H9 (cell line): Measurements from ENCODE around the gene GRIN2A. TPM values are rescaled to one million over a fixed set of nuclear protein-coding genes. Genes with fewer than 3 reads are reported as not detected.

ENCODE experiments used
- DNase-seq: peaks from one replicate; pipeline ENCODE4 v3.0.0-alpha.2; 2017
- H2AFZ ChIP-seq: one replicate; pipeline ENCODE4 v1.6.1; 2013; ENCODE audit warnings: mild to moderate bottlenecking, low read length, control low read depth, moderate library complexity
- H2AK5ac ChIP-seq: 2 replicates; pipeline ENCODE4 v1.6.1; 2013; ENCODE audit warnings: low read length, control low read depth, mixed read lengths; ENCODE audit not compliant: insufficient read length
- H2BK120ac ChIP-seq: one replicate; pipeline ENCODE4 v1.6.1; 2013; ENCODE audit warnings: low read depth, mild to moderate bottlenecking, low read length, control low read depth, inconsistent platforms; ENCODE audit not compliant: poor library complexity, severe bottlenecking
- H2BK12ac ChIP-seq: 2 replicates; pipeline ENCODE4 v1.6.1; 2013; ENCODE audit warnings: low read length, control low read depth, mixed read lengths, low read depth; ENCODE audit not compliant: insufficient read length
- H2BK15ac ChIP-seq: 2 replicates; pipeline ENCODE4 v1.6.1; 2013; ENCODE audit warnings: low read depth, low read length, control low read depth
- H2BK20ac ChIP-seq: one replicate; pipeline ENCODE4 v1.6.1; 2013; ENCODE audit warnings: low read depth, mild to moderate bottlenecking, low read length, control low read depth, inconsistent platforms; ENCODE audit not compliant: poor library complexity, severe bottlenecking
- H2BK5ac ChIP-seq: 2 replicates; pipeline ENCODE4 v1.6.1; 2013; ENCODE audit warnings: low read length, control low read depth, mixed read lengths; ENCODE audit not compliant: insufficient read length
- H3K14ac ChIP-seq: 2 replicates; pipeline ENCODE4 v1.6.1; 2013; ENCODE audit warnings: low read length, control low read depth; ENCODE audit not compliant: insufficient read depth
- H3K18ac ChIP-seq: 2 replicates; pipeline ENCODE4 v1.6.1; 2013; ENCODE audit warnings: low read depth, mild to moderate bottlenecking, mixed read lengths, low read length, control low read depth; ENCODE audit not compliant: insufficient read length
- H3K23ac ChIP-seq: 2 replicates; pipeline ENCODE4 v1.6.1; 2013; ENCODE audit warnings: low read length, control low read depth, mixed read lengths, low read depth; ENCODE audit not compliant: insufficient read length
- H3K23me2 ChIP-seq: 2 replicates; pipeline ENCODE4 v1.6.1; 2013; ENCODE audit warnings: low read depth, mild to moderate bottlenecking, mixed read lengths, low read length, control low read depth; ENCODE audit not compliant: insufficient read length, poor library complexity, severe bottlenecking
- H3K27ac ChIP-seq: 2 replicates; pipeline ENCODE4 v1.5.1; 2013; ENCODE audit warnings: low read length, control low read depth, mixed read lengths, low read depth; ENCODE audit not compliant: insufficient read length
- H3K27me3 ChIP-seq: 2 replicates; pipeline ENCODE4 v1.6.1; 2013; ENCODE audit warnings: low read length, control low read depth, inconsistent platforms; ENCODE audit not compliant: insufficient read depth
- H3K4ac ChIP-seq: 2 replicates; pipeline ENCODE4 v1.6.1; 2013; ENCODE audit warnings: low read depth, mild to moderate bottlenecking, control low read depth, inconsistent platforms, low read length, moderate library complexity
- H3K4me1 ChIP-seq: 2 replicates; pipeline ENCODE4 v1.6.1; 2013; ENCODE audit warnings: low read length, control low read depth, inconsistent platforms; ENCODE audit not compliant: insufficient read depth
- H3K4me2 ChIP-seq: 2 replicates; pipeline ENCODE4 v1.6.1; 2013; ENCODE audit warnings: low read length, control low read depth, mixed read lengths; ENCODE audit not compliant: insufficient read length, insufficient read depth
- H3K56ac ChIP-seq: 2 replicates; pipeline ENCODE4 v1.6.1; 2013; ENCODE audit warnings: low read depth, mild to moderate bottlenecking, mixed read lengths, low read length, control low read depth; ENCODE audit not compliant: insufficient read length
- H3K79me1 ChIP-seq: 2 replicates; pipeline ENCODE4 v1.6.1; 2013; ENCODE audit warnings: low read depth, mild to moderate bottlenecking, moderate library complexity, low read length, control low read depth, inconsistent platforms; ENCODE audit not compliant: insufficient read depth, poor library complexity, severe bottlenecking
- H3K79me2 ChIP-seq: 2 replicates; pipeline ENCODE4 v1.6.1; 2013; ENCODE audit warnings: low read length, control low read depth, inconsistent platforms; ENCODE audit not compliant: insufficient read depth
- H3K9ac ChIP-seq: 2 replicates; pipeline ENCODE4 v1.6.1; 2013; ENCODE audit warnings: low read length, control low read depth, mixed read lengths; ENCODE audit not compliant: insufficient read length; ENCODE audit errors: extremely low read depth
- H3K9me3 ChIP-seq: one replicate; pipeline ENCODE4 v1.6.1; 2013; ENCODE audit warnings: low read depth, low read length, inconsistent platforms; ENCODE audit not compliant: control insufficient read depth
- H3T11ph ChIP-seq: one replicate; pipeline ENCODE4 v1.6.1; 2013; ENCODE audit warnings: mild to moderate bottlenecking, low read length, control low read depth, inconsistent platforms
- H4K20me1 ChIP-seq: one replicate; pipeline ENCODE4 v1.6.1; 2013; ENCODE audit not compliant: control insufficient read depth, insufficient read length, insufficient read depth
- H4K5ac ChIP-seq: 2 replicates; pipeline ENCODE4 v1.6.1; 2013; ENCODE audit warnings: low read depth, mild to moderate bottlenecking, mixed read lengths, low read length, control low read depth; ENCODE audit not compliant: insufficient read length
- H4K8ac ChIP-seq: replicated peaks from 2 replicates; pipeline ENCODE4 v1.6.1; 2013; ENCODE audit warnings: low read length, control low read depth, mixed read lengths, low read depth; ENCODE audit not compliant: insufficient read length
- H4K91ac ChIP-seq: 2 replicates; pipeline ENCODE4 v1.6.1; 2013; ENCODE audit warnings: low read depth, mild to moderate bottlenecking, moderate library complexity, mixed read lengths, low read length, control low read depth; ENCODE audit not compliant: insufficient read length
- H3K27ac Mint-ChIP-seq, 3 experiments: 2 replicates in 2 of 3; 3 replicates in 1 of 3; pipeline ENCODE4 v1.8.0; 2020 to 2021; ENCODE audit warnings: mixed read lengths in 3 of 3, mild to moderate bottlenecking in 1 of 3, moderate library complexity in 1 of 3
- H3K27me3 Mint-ChIP-seq: 2 replicates; pipeline ENCODE4 v1.8.0; 2021; ENCODE audit warnings: low read depth, mild to moderate bottlenecking, moderate library complexity, mixed read lengths
- H3K36me3 Mint-ChIP-seq, 3 experiments: 2 replicates in 2 of 3; 3 replicates in 1 of 3; pipeline ENCODE4 v1.8.0; 2020 to 2021; ENCODE audit warnings: low read depth in 3 of 3, mixed read lengths in 3 of 3; ENCODE audit not compliant: insufficient read depth in 1 of 3
- H3K4me1 Mint-ChIP-seq, 2 experiments: 2 replicates each; pipeline ENCODE4 v1.8.0; 2020; ENCODE audit warnings: mixed read lengths in 2 of 2
- H3K4me3 Mint-ChIP-seq, 2 experiments: 2 replicates in 1 of 2; 3 replicates in 1 of 2; pipeline ENCODE4 v1.8.0; 2020 to 2021; ENCODE audit warnings: mild to moderate bottlenecking in 2 of 2, mixed read lengths in 2 of 2, moderate library complexity in 1 of 2
- H3K9me3 Mint-ChIP-seq, 2 experiments: 2 replicates in 1 of 2; 3 replicates in 1 of 2; pipeline ENCODE4 v1.8.0; 2020; ENCODE audit warnings: mild to moderate bottlenecking in 2 of 2, mixed read lengths in 2 of 2, moderate library complexity in 1 of 2
- CTCF ChIP-seq: fragments of 200-600 bp; sonication (generic); conservative IDR thresholded peaks from 3 replicates; pipeline ENCODE4 v1.8.0; 2021; ENCODE audit warnings: antibody characterized with exemption, mild to moderate bottlenecking
- WGBS: extraction: QIAGEN DNeasy Blood & Tissue Kit; methylation state at CpG from one replicate; pipeline ENCODE4 v1.1.7; 2013; ENCODE audit warnings: missing lambda C conversion rate, low lambda C conversion rate, mixed read lengths; ENCODE audit not compliant: insufficient read length; ENCODE audit errors: extremely low coverage; 5-methylcytosine and 5-hydroxymethylcytosine counted together
- total RNA-seq: library from RNA; stranded (reverse); gene quantifications from 2 replicates; pipeline ENCODE4 v1.2.1, GENCODE V29; 2021

The GRIN2A gene
- total RNA-seq, 1 experiment from 2014 or later: 1.5 TPM

GRCh38 chr16:10200637-10201586, 18.7 kb upstream of the GRIN2A start:
- no peaks in the 10 kb centered on the region for H3K9me3 ChIP-seq
- no peak overlapping the region for H3K4me2 ChIP-seq
- no CpG with 5 or more reads among the region's 9 CpGs for WGBS
- no peaks in the 10 kb centered on the region for H3K27me3 ChIP-seq
- no peaks in the 10 kb centered on the region for H3K4me1 ChIP-seq
- no peak overlapping the region for H3K18ac ChIP-seq
- no peak overlapping the region for H2AFZ ChIP-seq
- H3K4ac ChIP-seq: no peak overlapping the region
- H3K56ac ChIP-seq: no peak overlapping the region
- H4K8ac ChIP-seq: no peak overlapping the region
- H3K79me1 ChIP-seq: no peaks in the 10 kb centered on the region
- no peak overlapping the region for H2BK12ac ChIP-seq
- no peak overlapping the region for H4K5ac ChIP-seq
- H4K91ac ChIP-seq: no peak overlapping the region
- no peak for DNase-seq
- peaks cover 2 to 4% of the 10 kb centered on the region in 2 experiments; a peak in 2 of 4 replicates for H3K4me1 Mint-ChIP-seq
- no peak for TF ChIP-seq CTCF
- H3T11ph ChIP-seq: no peak overlapping the region
- peaks cover 6 to 16% of the 10 kb centered on the region in 2 experiments for H3K9me3 Mint-ChIP-seq
- H3K23ac ChIP-seq: no peak overlapping the region
- H2BK120ac ChIP-seq: no peak overlapping the region
- no peaks in the 10 kb centered on the region for H4K20me1 ChIP-seq
- H3K27ac Mint-ChIP-seq: no peak overlapping the region
- no peak overlapping the region for H2BK20ac ChIP-seq
- H3K27me3 Mint-ChIP-seq: peaks cover 11% of the 10 kb centered on the region; the same call in 1 of the 2 replicates
- no peak overlapping the region for H3K4me3 Mint-ChIP-seq
- no peak overlapping the region for H2BK15ac ChIP-seq
- no peak overlapping the region for H2AK5ac ChIP-seq
- H3K27ac ChIP-seq: no peak overlapping the region
- H3K79me2 ChIP-seq: no peaks in the 10 kb centered on the region
- no peak overlapping the region for H2BK5ac ChIP-seq
- H3K23me2 ChIP-seq: no peaks in the 10 kb centered on the region
- H3K9ac ChIP-seq: no peak overlapping the region
- H3K14ac ChIP-seq: no peak overlapping the region
- H3K36me3 Mint-ChIP-seq: peaks cover 0 to 8% (median 4%) of the 10 kb centered on the region in 3 experiments; a peak in 3 of 7 replicates
